Esophagus squamous epithelium (tissue), 5 donors: ENCODE data around the gene GRID2IP. TPM values are rescaled to one million over a fixed set of nuclear protein-coding genes. Genes with fewer than 3 reads are reported as not detected.

Source experiments
- DNase-seq: peaks from one replicate; lab custom pipeline; 2025; lab: John Stamatoyannopoulos, UW
- H3K27ac ChIP-seq, 4 donors: fragments of 200-600 bp; sonication (generic); one replicate each; pipeline ENCODE4 v1.5.1; 2016 to 2019; ENCODE audit warnings: mild to moderate bottlenecking in 1 of 4
- H3K27me3 ChIP-seq, 4 donors: fragments of 200-600 bp; sonication (generic); 1 replicate in 3 of 4; 2 replicates in 1 of 4; pipeline versions ENCODE4 v1.5.1 to v1.6.0; 2017 to 2021; ENCODE audit warnings: antibody characterized with exemption in 1 of 4
- H3K36me3 ChIP-seq, 3 donors: fragments of 200-600 bp; sonication (generic); one replicate each; pipeline ENCODE4 v1.5.1; 2016 to 2019
- H3K4me1 ChIP-seq, 3 donors: fragments of 200-600 bp; sonication (generic); one replicate each; pipeline ENCODE4 v1.5.1; 2017 to 2019
- H3K4me3 ChIP-seq, 4 donors: fragments of 200-600 bp; sonication (generic); 1 replicate in 3 of 4; 2 replicates in 1 of 4; pipeline ENCODE4 v1.5.1; 2016 to 2019; ENCODE audit warnings: mild to moderate bottlenecking in 2 of 4, moderate library complexity in 1 of 4
- H3K9me3 ChIP-seq, 3 donors: fragments of 200-600 bp; sonication (generic); one replicate each; pipeline ENCODE4 v1.5.1; 2016 to 2019
- CTCF ChIP-seq, 6 experiments: fragments of 450-650 bp in 4 of 6; fragments of 200-600 bp in 2 of 6; sonication (generic) in 2 of 6; IDR thresholded peaks; one replicate each; pipeline ENCODE4 v1.5.1; 2016 to 2019; ENCODE audit warnings: antibody characterized with exemption in 6 of 6, mild to moderate bottlenecking in 4 of 6, moderate library complexity in 4 of 6
- POLR2A ChIP-seq, 4 donors: fragments of 450-650 bp; IDR thresholded peaks; one replicate each; pipeline ENCODE4 v1.6.1; 2017; ENCODE audit warnings: antibody characterized with exemption in 4 of 4, mild to moderate bottlenecking in 4 of 4, moderate library complexity in 3 of 4
- WGBS, 2 donors: methylation state at CpG; one replicate each; pipeline ENCODE4 v1.1.5; 2018; 5-methylcytosine and 5-hydroxymethylcytosine counted together
- intact Hi-C: fragments of 100-400 bp; cut with DNase I; formaldehyde crosslinking; loops from one replicate; pipeline ENCODE4 v1.15.0; 2022
- total RNA-seq, 4 donors: library from RNA; depleted of rRNA; stranded (reverse); fragments of >200 nt; gene quantifications; one replicate each; pipeline ENCODE4 v1.1.0, GENCODE V29; 2016
- donor health status: DM: yes; HTN: yes; CAD: no.

The GRID2IP gene
- total RNA-seq, 4 donors from 2014 or later: 0.38 to 1.1 (median 0.44) TPM; not detected in 1

- 100% methylated on average over 1 of the region's 1 CpG for WGBS, 2 donors
- no peak for TF ChIP-seq POLR2A (IDR thresholded peaks at IDR 0.05)
- no peak for TF ChIP-seq CTCF (IDR thresholded peaks at IDR 0.05)
- Histone ChIP-seq H3K4me1 (no peaks in the 10 kb centered on the region), H3K27ac (no peak overlapping the region), H3K9me3 (no peaks in the 10 kb centered on the region), H3K4me3 (no peak overlapping the region), H3K27me3 (no peaks in the 10 kb centered on the region), H3K36me3 (no peaks in the 10 kb centered on the region)
- DNase-seq: no peak
- intact Hi-C loops: no loop called here
Observed at GRCh38 chr7:6547400-6547799, 3.9 kb downstream of the GRID2IP start.

- H3K27me3 ChIP-seq: no peaks in the 10 kb centered on the region
- H3K27ac ChIP-seq: no peak overlapping the region
- H3K4me3 ChIP-seq: no peak overlapping the region
- H3K36me3 ChIP-seq: no peaks in the 10 kb centered on the region
- no peaks in the 10 kb centered on the region for H3K9me3 ChIP-seq
- TF ChIP-seq POLR2A (IDR thresholded peaks at IDR 0.05): no peak
- no peak for TF ChIP-seq CTCF (IDR thresholded peaks at IDR 0.05)
- DNase-seq: no peak
- H3K4me1 ChIP-seq: no peaks in the 10 kb centered on the region
- WGBS, 2 donors: 55 to 62% methylated on average over 10 of the region's 12 CpGs
- intact Hi-C loops: no loop called here
Observed at GRCh38 chr7:6546498-6547251, 4.6 kb downstream of the GRID2IP start.

- 70% methylated on average over 14 to 15 of the region's 22 CpGs for WGBS, 2 donors
- no peak overlapping the region for H3K4me3 ChIP-seq
- no peak for DNase-seq
- intact Hi-C loops: no loop called here
- no peaks in the 10 kb centered on the region for H3K36me3 ChIP-seq
- H3K27ac ChIP-seq: no peak overlapping the region
- no peaks in the 10 kb centered on the region for H3K9me3 ChIP-seq
- H3K4me1 ChIP-seq: no peaks in the 10 kb centered on the region
- H3K27me3 ChIP-seq: no peaks in the 10 kb centered on the region
- TF ChIP-seq POLR2A (IDR thresholded peaks at IDR 0.05) (no peak), CTCF (IDR thresholded peaks at IDR 0.05) (no peak)
Observed at GRCh38 chr7:6545398-6546126, 5.7 kb downstream of the GRID2IP start.

GRCh38 chr7:6542368-6542767 lies 8.9 kb downstream of the GRID2IP start:
- Histone ChIP-seq H3K4me3 (no peak overlapping the region), H3K27ac (no peak overlapping the region), H3K9me3 (no peaks in the 10 kb centered on the region), H3K27me3 (peaks cover 0 to 31% (median 1%) of the 10 kb centered on the region in 4 donors), H3K36me3 (no peaks in the 10 kb centered on the region), H3K4me1 (no peaks in the 10 kb centered on the region)
- DNase-seq: no peak
- intact Hi-C loops: no loop called here
- no peak for TF ChIP-seq POLR2A (IDR thresholded peaks at IDR 0.05)
- no peak for TF ChIP-seq CTCF (IDR thresholded peaks at IDR 0.05)
- 69 to 71% methylated on average over 1 of the region's 1 CpG for WGBS, 2 donors
